ENCODE measurements around the gene TMEM259. TPM values are rescaled to one million over a fixed set of nuclear protein-coding genes. Genes with fewer than 3 reads are reported as not detected.

The TMEM259 gene
- total and polyA plus RNA-seq, 2 of the 13 experiments (the other 11 are each of a cell fraction or from before 2014, with no cell fraction given): 64.7 to 164 TPM

GRCh38 chr19:982567-983170, 38.3 kb downstream of the TMEM259 start (continued):
- TF ChIP-seq HINFP (CRISPR knock-in tag; IDR thresholded peaks at IDR 0.05; ENCODE audit: low read depth): peak; percentile 96
- no peak for TF ChIP-seq ZNF781 (CRISPR knock-in tag; IDR thresholded peaks at IDR 0.05; ENCODE audit: borderline replicate concordance, not compliant biosample characterization)
- no peak for TF ChIP-seq ZNF782 (CRISPR knock-in tag; IDR thresholded peaks at IDR 0.05; ENCODE audit: borderline replicate concordance)
- no peak for TF ChIP-seq ZNF326 (CRISPR knock-in tag; IDR thresholded peaks at IDR 0.05; ENCODE audit: borderline replicate concordance)
- no peak for TF ChIP-seq ATF7 (IDR thresholded peaks at IDR 0.05)
- TF ChIP-seq ATF7 (CRISPR knock-in tag; IDR thresholded peaks at IDR 0.05): no peak
- no peak for TF ChIP-seq FIP1L1 (IDR thresholded peaks at IDR 0.05; ENCODE audit: borderline replicate concordance, insufficient read depth, low read depth, low read length)
- no peak for TF ChIP-seq ESRRA (CRISPR knock-in tag; IDR thresholded peaks at IDR 0.05; ENCODE audit: low read depth)
- no peak for TF ChIP-seq DNMT1 (CRISPR knock-in tag; IDR thresholded peaks at IDR 0.05)
- no peak for TF ChIP-seq ZBTB42 (CRISPR knock-in tag; IDR thresholded peaks at IDR 0.05)
- TF ChIP-seq REST (IDR thresholded peaks at IDR 0.05; ENCODE audit: borderline replicate concordance in 1 of 2, low read depth in 1 of 2, low read length in 2 of 2): no peak
- TF ChIP-seq ZNF558 (CRISPR knock-in tag; IDR thresholded peaks at IDR 0.05; ENCODE audit: borderline replicate concordance): no peak
- no peak for TF ChIP-seq PHF20 (CRISPR knock-in tag; IDR thresholded peaks at IDR 0.05)
- no peak for TF ChIP-seq TOE1 (CRISPR knock-in tag; IDR thresholded peaks at IDR 0.05)
- no peak for TF ChIP-seq ZNF317 (CRISPR knock-in tag; IDR thresholded peaks at IDR 0.05)
- no peak for TF ChIP-seq EHMT2 (IDR thresholded peaks at IDR 0.05; ENCODE audit: borderline replicate concordance, low read depth, low read length)
- TF ChIP-seq ZFAT (CRISPR knock-in tag; conservative IDR thresholded peaks at IDR 0.05): no peak
- no peak for TF ChIP-seq FLYWCH1 (CRISPR knock-in tag; IDR thresholded peaks at IDR 0.05)
- TF ChIP-seq RBM39 (IDR thresholded peaks at IDR 0.05; ENCODE audit: low read depth, low read length, poor library complexity, severe bottlenecking): no peak
- TF ChIP-seq KMT2B (CRISPR knock-in tag; IDR thresholded peaks at IDR 0.05): no peak
- no peak for TF ChIP-seq KAT8 (CRISPR knock-in tag; IDR thresholded peaks at IDR 0.05)
- no peak for TF ChIP-seq ZNF136 (CRISPR knock-in tag; IDR thresholded peaks at IDR 0.05; ENCODE audit: low read depth)
- no peak for TF ChIP-seq ZNF280D (CRISPR knock-in tag; IDR thresholded peaks at IDR 0.05)

All from HepG2 (cell line).